Measurements from ENCODE around the gene IQGAP2.
A peak's percentile ranks its signal among the peaks of the same experiment; 100 is the strongest.

Gene IQGAP2

GRCh38 chr5:76582230-76583162 is 179.4 kb downstream of the IQGAP2 start:
- DNase-seq, result peak; percentile 97

- DNase-seq, result peak; percentile 28
Observed at GRCh38 chr5:76583163-76584047, 180.3 kb downstream of the IQGAP2 start.

- DNase-seq, result no peak
Observed at GRCh38 chr5:76585783-76586217, 182.7 kb downstream of the IQGAP2 start.

- DNase-seq, result no peak
Observed at GRCh38 chr5:76586531-76586930, 183.4 kb downstream of the IQGAP2 start.

- DNase-seq, result peak; percentile 57
Observed at GRCh38 chr5:76590027-76590426, 186.9 kb downstream of the IQGAP2 start.

DNA sequence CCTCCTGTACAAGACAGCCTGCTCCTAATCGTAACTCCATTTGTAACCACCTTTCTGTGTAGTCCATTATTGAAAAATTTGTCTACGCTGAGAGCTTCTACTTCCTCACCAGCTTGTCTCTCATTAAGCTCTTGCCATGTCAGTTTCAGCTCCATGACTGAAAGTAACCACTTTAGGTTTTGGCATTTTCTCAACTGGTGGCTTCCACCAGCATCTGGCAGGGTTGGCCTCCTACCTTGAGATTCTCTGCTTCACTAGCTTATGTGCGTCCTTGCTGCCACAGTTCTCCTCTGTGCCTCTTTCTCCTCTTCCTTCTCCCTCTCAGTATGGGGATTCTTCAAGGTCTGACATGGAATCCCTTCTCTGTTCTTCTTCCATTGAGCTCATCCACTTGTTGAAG is 188.3 kb downstream of the IQGAP2 start:
- DNase-seq, result no peak

GRCh38 chr5:76592692-76593091 is 189.6 kb downstream of the IQGAP2 start:
- DNase-seq, result no peak

GRCh38 chr5:76594107-76594506 is 191.0 kb downstream of the IQGAP2 start:
- no peak for DNase-seq

DNA sequence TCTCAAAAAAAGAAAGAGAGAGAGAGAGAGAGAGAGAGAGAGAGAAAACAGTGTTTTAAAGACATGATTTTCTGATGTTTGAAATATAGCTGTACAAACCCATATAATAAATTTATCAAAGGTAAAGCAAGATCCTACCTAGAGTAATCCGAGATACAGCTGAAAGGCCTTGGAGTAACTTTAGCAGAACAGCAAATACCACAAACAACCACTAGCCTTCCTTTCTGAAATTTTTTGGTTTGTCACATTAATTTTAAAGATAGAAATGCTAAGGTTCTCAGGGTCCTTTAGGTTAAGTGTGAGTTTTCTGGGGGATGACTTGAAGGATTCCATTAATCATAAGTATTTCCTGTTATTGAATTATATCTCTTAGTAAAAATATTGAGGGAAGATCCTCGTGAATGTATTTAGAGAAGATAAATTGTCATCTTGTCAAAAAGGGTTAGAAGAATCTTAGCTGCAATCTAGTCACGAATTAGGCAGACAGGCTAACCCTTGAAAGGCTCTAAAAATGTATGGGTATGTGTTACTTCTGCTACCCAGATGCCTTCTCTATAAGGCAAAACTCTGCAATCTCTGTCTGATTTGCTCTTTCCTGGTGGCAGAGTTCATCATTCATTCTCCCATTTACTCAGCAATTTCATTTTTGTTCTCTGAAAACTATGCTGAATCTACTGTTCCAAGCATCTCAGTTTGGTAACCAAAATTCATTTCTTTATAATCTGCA is 192.8 kb downstream of the IQGAP2 start:
- DNase-seq, result no peak

- DNase-seq, result no peak
Observed at GRCh38 chr5:76598531-76598930, 195.4 kb downstream of the IQGAP2 start.

DNA sequence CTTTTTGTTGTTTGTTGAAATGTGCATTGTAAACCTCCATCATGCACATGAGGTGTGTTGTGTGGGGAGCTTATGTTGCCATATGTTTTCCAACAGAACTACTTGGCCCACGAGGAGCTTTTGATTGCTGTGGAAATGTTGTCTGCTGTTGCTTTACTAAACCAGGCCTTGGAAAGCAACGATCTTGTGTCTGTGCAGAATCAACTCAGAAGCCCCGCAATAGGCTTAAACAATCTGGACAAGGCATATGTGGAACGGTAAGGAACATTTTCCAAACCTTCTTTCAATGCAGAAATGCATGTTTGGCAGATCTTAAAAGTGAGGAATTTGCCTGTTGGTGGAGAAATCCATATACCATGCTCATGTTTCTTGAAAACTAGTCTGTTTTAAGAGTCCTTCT is 197.6 kb downstream of the IQGAP2 start:
- DNase-seq, result no peak

DNA sequence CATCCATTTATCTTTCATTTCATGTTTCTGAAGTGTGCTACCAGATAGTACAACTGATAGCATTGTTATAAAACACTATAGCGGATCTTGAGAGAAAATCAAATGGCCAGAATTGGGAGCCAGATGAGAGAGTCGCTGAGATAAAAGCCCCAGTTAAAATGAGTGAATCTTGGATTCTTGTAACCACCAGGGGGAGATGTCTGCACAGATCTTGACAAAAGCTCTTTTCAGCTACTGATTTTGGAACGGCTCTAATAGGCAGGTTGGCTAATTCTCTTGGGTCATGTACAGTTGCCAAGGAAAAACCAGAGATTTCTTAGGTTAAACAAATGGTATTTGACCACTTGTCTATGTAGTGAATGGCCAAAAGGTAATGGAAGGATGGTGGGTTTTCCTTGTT is 198.4 kb downstream of the IQGAP2 start:
- peak; percentile 45 for DNase-seq

DNA sequence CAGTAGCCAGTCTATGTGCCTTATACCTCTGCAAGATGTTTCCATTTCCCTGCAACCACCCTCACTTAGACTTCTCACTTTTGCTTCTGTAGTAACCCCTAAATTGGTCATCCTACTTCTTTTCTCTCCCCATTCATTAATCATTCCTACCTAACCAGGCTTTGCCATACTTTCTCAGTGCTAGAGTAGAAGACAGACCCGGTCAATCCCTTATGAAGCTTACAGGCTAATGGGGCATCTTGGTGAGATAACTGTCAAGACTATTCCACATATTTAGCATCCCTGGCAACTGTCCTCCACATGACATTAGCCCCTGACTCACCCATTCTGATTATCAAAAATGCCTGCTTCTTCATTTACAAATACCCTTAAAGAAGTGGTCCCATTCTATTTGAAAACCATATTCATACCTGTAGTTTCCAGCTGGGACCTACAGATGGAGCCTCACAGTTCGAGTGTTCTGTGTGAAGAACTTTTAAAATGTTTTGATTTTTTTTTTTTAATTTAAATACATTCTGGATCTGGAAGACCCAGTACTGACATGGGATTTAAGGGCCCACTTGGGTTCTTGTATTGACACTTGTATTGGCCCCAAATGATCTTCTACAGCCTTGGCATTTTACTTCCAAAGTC is 199.1 kb downstream of the IQGAP2 start:
- DNase-seq, result no peak

DNA sequence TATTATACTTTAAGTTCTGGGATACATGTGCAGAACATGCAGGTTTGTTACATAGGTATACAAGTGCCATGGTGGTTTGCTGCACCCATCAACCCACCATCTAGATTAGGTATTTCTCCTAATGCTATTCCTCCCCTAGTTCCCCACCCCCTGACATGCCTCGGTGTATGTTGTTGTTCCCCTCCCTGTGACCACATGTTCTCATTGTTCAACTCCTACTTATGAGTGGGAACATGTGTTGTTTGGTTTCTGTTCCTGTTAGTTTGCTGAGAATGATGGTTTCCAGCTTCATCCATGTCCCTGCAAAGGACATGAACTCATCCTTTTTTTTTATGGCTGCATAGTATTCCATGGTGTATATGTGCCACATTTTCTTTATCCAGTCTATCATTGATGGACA is 200.9 kb downstream of the IQGAP2 start:
- peak; percentile 71 for DNase-seq

GRCh38 chr5:76604838-76605237 is 201.8 kb downstream of the IQGAP2 start:
- DNase-seq, result no peak

DNA sequence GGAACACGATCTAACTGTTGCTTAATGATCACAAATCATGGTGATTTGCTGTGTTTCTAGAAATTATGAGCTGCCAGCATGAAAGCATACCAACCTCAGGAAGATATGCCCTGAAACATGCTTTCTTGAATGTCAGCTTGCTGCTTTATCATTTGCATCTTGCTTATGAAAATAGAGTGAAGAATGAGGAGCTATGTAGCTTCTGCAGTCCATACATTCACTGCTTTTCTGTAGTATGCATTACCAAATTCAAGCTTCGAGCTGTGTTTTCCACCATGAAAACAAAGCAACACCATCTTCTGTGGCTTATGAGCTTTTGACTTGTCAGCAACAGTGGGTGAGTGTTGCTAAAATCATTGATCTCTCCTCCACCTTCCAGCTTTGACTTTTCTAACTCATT is 203.6 kb downstream of the IQGAP2 start:
- DNase-seq, result peak; percentile 4

DNA sequence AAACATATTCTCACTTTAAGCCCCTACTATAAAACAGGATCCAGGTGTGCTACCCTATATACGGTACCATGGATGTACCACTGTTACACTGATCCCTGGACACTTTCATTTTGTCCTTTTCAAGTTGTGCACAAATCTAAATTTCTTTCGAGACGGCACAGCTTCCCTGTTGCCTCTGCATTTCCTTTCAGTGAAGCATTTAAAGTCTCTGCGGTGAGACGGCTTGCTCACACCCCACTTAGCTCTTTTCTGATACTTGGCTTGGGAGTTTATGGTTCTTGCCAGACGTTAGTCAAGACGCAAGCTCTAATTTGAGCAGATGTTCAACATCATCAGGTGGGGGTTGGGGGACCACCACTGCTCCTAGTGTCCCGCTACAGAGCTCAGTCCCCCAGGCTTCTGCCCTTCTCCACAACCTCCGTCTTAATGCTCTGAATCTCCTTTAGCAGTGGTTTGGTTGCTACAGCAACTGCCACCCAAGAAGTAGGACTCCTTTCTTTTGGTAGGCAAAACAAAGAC is 204.3 kb downstream of the IQGAP2 start:
- DNase-seq, result no peak

- peak; percentile 56 for DNase-seq
Observed at GRCh38 chr5:76608833-76609232, 205.7 kb downstream of the IQGAP2 start.

GRCh38 chr5:76610196-76610595 is 207.1 kb downstream of the IQGAP2 start:
- DNase-seq, result no peak

- DNase-seq, result no peak
Observed at GRCh38 chr5:76612942-76613341, 209.9 kb downstream of the IQGAP2 start.

GRCh38 chr5:76615759-76616158 is 212.7 kb downstream of the IQGAP2 start:
- DNase-seq, result no peak

- no peak for DNase-seq
Observed at GRCh38 chr5:76616206-76616605, 213.1 kb downstream of the IQGAP2 start.
